HT1080 (cell line): Measurements from ENCODE around the gene PITX3. TPM values are rescaled to one million over a fixed set of nuclear protein-coding genes. Genes with fewer than 3 reads are reported as not detected.

Experiments
- DNase-seq: peaks from one replicate; pipeline ENCODE4 v3.0.0-alpha.2; 2015; ENCODE audit warnings: low read depth
- polyA plus RNA-seq, 2 experiments: library from polyadenylated mRNA; depleted of rRNA; stranded (reverse); fragments of >200 nt; gene quantifications; 2 replicates each; pipeline ENCODE4 v1.2.3, GENCODE V29; 2015
- total RNA-seq: library from RNA; depleted of rRNA; stranded (reverse); fragments of >200 nt; shearing (Covaris generic); gene quantifications from 2 replicates; pipeline ENCODE4 v1.2.3, GENCODE V29; 2014; rRNA removed

PITX3 gene
- total RNA-seq: not detected in 2 replicates
- polyA plus RNA-seq (2015; cell fraction: cytosol; rRNA removed): not detected in 2 replicates
- not detected in 2 replicates for polyA plus RNA-seq (2015; cell fraction: nucleus; rRNA removed)

DNA sequence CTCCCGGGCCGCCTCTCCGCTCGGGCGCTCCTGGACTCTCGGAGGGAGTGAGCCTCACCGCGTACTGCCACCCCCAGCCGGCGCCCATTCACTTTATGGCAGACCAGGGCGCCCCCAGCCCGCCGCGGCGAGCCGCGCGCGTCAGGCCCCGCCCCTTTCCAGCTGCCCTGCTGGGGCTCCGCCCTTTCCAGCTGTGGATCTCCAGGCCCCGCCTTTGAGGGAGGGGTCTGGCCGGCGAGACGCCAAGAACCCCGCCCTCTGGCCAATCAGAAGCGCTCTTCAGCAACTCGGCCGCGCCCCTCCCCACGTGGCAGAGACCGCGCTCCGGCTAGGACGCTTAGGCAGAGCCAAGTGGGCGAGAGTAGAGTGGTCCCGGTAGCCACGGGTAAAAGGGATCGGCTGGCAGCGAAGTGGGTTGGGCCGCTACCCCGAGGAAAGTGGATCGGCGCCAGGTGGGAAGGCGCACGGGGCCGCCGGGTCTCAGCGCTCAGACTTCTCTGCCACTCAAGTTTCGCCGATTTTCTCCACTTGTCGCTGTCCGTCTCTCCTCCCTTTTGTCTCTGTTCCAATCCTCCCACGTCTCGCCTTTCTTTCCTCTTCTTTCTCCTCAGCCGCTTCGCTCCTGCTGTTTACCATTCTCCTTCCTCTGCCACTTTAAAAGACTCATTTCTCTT lies at the start of gene PITX3:
PITX3 (minus strand) TSS at position 69 of the 674 bp plus-strand sequence. CDS start 9,432 bp downstream, outside the sequence.
- DNase-seq: peak; percentile 52

DNA sequence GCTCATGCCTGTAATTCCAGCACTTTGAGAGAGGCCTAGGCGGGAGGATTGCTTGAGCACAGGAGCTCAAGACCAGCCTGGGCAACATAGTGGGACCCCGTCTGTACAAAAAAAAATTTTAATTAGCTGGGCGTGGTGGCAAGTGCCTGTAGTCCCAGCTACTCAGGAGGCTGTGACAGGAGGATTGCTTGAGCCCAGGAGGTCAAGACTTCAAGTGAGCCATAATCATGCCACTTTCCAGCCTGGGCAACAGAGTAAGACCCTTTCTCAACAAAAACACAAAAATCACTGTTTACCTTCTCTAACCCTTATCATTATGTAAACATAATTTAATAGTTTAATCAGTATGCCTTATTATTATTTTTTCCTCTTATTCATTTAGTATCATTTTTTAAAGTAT lies 48.5 kb upstream of the PITX3 start:
- DNase-seq: no peak

- no peak for DNase-seq
These were observed 48.0 kb upstream of the PITX3 start for GRCh38 chr10:102289356-102289755.

GRCh38 chr10:102287991-102288390 lies 46.7 kb upstream of the PITX3 start:
- DNase-seq: no peak

DNA sequence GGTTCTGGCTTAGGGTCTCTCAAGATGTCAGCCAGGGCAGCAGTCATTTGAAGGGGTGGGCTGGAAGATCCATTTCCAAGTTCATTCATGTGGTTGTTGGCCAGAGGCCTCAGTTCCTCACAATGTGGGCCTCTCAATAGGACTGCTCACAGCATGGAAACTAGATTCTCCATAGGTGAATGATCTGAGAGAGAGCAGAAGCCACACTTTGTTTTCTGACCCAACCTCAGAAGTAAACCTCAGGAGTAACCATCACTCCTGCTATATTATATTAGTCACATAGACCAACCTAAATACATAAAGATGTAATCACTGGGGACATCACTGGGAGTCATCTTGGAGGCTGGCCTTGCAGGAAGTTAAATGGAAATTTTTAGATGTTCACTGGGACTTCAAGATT lies 46.2 kb upstream of the PITX3 start:
- DNase-seq: no peak

DNA sequence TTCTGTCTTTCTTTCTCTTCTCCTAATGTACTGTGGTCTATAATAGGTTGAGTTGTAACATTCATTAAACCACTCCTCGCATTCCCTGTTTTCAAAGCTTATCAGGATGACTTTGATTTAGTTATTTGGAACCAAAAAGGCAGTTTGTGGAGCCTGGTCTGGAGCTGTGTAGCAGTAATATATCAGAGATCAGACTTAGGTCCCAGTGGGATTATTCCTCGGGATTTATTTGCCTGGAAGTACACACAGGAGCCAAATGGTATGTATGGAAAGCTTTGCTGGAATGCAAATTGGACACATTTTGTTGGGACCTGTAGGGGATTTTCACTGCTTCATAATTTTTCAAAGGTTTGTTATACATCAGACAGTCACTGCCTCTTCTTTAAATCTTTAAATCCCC lies 44.9 kb upstream of the PITX3 start:
- DNase-seq: no peak

GRCh38 chr10:102285133-102285532 lies 43.8 kb upstream of the PITX3 start:
- no peak for DNase-seq

DNA sequence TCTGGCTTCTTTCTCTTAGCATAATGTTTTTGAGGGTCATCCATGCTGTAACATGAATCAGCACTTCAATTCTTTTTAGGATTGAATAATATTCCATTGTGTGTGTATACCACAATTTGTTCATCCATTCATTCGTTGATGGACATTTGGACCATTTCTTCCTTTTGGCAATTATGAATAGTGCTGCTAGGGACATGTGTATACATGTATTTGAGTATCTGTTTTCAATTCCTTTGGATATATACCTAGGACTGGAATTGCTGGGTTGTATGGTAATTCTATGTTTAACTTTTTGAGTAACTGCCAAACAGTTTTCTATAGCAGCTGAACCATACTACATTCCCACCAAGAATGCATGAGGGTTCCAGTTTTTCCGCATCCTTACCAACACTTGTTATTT lies 43.2 kb upstream of the PITX3 start:
- no peak for DNase-seq

GRCh38 chr10:102283890-102284289 lies 42.6 kb upstream of the PITX3 start:
- no peak for DNase-seq

DNA sequence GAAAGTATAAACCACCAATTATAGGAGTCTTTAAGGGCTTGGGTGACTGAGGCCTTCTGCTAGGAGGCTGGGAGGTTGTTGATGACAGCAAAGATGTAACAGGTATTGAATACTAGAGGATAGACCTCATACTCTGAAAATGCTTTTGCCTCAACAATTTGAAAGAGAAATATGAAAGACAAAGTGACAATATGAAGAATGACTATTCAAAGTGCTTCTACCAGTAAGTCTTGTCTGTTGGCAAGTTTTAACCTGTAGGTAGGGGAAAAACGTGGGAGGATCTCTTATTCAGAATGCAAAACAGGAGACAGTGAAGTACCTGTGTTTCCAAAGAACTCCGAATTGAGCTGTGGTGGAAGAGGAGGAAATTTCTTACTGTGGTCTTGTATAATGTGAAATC lies 42.2 kb upstream of the PITX3 start:
- DNase-seq: no peak

- no peak for DNase-seq
These were observed 39.8 kb upstream of the PITX3 start for GRCh38 chr10:102281102-102281487.

GRCh38 chr10:102280397-102281101 lies 39.2 kb upstream of the PITX3 start:
- DNase-seq: peak; percentile 68

DNA sequence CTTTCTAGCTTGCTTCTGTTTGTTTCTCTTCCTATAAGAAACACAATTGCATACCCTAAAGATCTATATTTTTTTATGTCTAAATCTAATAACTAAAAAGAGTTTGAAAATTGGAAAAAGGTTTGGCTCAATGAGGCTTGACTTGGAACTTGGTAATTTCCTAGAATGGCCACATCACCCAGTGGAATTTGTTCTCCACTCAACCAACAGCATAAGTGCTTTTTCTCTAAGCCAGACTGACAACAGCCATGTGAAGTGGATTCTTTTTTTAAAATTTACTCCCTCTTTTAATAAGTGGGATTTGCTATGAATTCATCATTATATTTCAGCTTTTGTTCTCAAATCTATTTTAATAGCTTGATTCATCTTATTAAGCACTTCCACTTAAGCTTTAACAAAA lies 37.8 kb upstream of the PITX3 start:
- no peak for DNase-seq

GRCh38 chr10:102275343-102275742 lies 34.0 kb upstream of the PITX3 start:
- DNase-seq: no peak

- DNase-seq: no peak
These were observed 32.8 kb upstream of the PITX3 start for GRCh38 chr10:102274062-102274461.

DNA sequence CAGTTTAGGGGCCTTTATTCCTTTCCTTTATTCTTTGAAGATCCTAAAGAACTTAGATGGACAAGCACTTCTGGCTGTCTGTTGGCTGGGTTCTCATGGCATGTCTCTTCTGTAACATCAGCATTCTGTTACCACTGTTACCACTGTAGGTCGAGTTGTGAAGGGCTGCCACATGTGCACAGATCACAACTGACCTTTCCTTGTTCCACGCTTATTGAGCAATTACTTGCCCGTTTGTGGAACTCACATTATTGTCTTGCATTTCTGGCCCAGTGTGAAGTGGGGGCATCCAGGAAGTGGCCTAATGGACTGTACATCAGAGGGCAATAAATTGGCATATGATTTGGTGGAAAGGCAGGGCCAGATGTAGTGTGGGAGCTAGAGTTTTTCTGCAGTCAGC lies 27.7 kb upstream of the PITX3 start:
- DNase-seq: no peak

DNA sequence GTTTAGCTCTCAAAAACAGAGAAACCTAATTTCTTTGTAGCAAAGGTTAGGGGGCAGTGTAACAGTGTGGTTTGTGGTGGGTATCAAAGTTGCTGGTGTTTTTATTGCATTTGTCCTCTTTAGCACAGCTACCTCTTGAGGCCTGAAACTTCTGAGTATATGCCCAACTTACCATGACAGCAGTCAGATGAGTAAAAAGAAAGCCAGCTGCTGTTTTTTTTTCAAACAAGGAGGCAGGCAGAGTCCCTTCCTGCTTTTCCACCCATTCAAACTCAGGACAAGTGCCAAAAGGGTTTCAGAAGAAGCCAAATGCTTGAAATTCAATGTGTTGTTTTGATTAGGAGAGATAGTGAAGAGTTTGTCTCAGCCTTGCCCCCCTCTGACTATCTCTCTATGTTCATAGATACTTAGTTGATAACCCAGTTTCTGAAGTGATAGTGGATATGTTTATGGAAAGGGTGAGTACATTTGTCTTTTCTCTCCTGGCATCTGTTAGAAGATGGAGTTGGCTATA lies 27.1 kb upstream of the PITX3 start:
- DNase-seq: peak; percentile 38

DNA sequence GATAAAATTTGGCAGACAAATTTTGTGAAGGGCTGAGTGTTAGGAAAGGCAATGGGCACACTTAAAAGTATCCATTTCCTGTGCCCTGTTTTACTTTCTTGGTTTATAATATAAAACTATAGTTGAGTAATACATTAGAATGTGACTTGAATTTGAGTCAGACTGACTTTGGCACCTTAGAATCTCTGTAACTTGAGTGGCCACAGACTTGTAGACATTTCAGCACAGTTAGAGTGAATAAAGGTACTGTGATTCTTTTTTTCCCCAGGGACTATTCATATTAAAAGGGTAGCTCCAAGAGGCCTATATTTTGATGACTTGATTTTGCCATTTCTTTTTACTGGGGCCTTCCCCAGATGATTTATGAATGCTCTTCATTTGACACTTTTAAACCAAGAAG lies 26.4 kb upstream of the PITX3 start:
- peak; percentile 70 for DNase-seq

- DNase-seq: no peak
These were observed 25.4 kb upstream of the PITX3 start for GRCh38 chr10:102266670-102267069.

DNA sequence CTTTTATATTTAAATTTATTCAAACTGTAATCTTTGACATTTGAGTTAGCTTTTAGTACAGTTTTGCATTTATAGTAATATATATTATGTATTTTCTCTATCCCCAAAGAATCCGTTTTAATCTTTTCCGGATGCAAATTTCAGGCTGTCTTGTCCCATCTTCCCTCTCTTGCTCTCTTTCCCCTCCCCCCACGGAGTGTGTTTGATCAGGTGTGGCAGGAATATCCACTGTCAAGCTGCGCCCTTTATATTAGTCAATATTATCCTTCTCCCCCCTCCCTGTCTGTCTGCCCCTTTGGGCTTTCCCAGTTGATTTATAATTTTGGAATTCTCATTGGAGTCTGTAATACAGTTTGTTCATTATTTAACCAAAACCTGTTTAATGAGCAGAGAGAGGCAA lies 23.1 kb upstream of the PITX3 start:
- no peak for DNase-seq

DNA sequence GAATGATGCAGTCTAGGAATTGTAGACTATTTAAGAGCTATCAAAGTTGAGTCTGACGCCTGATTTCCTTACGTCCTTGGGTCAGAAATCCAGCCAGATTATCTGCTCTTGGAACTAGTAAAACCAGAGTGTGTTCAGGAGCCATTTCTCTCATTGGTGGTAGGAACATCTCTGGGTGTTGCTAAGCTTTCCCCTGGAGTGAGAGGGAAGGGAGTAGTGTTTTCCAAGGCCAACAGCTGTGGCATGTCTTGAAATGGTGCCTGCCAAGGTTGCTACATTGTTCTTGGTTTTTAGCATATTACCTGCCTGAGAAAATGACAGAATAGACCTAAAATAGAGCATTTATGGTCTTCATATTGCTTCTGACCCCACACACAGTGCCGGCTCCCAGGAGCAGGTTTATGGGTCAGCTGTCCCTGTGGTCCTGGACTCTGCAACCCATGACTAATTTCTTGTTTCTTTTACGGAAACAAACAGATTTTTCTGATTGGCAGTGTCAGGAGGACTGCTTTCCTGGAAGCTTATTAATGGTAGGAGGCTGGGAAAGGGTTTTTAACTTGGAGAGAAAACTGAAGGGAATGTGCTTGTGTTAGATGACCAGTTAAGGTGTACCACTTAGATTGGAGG lies 21.5 kb upstream of the PITX3 start:
- no peak for DNase-seq

- DNase-seq: no peak
These were observed 20.5 kb upstream of the PITX3 start for GRCh38 chr10:102261842-102262241.
